Cardiac muscle cell (in vitro differentiated cells and primary cell): ENCODE measurements around the gene KLF3. TPM values are rescaled to one million over a fixed set of nuclear protein-coding genes. Genes with fewer than 3 reads are reported as not detected.

ENCODE experiments used
- DNase-seq, 2 donors: peaks; one replicate each; pipeline versions ENCODE4 v3.0.0 to v3.0.0-alpha.2; 2010 to 2017; ENCODE audit warnings: low read depth in 1 of 2, low spot score in 1 of 2
- H3K27ac ChIP-seq: fragments of 200-600 bp; sonication (generic); 2 replicates; pipeline ENCODE4 v1.5.1; 2016
- H3K27me3 ChIP-seq: fragments of 200-600 bp; sonication (generic); 2 replicates; pipeline ENCODE4 v1.6.0; 2016; ENCODE audit warnings: control low read depth
- H3K36me3 ChIP-seq: fragments of 200-600 bp; sonication (generic); 2 replicates; pipeline ENCODE4 v1.5.1; 2016; ENCODE audit warnings: control low read depth
- H3K4me1 ChIP-seq: fragments of 200-600 bp; sonication (generic); 2 replicates; pipeline ENCODE4 v1.8.1; 2017; ENCODE audit warnings: low read depth, mild to moderate bottlenecking, mixed run types
- H3K4me3 ChIP-seq: fragments of 200-600 bp; sonication (generic); 2 replicates; pipeline ENCODE4 v1.5.1; 2016; ENCODE audit warnings: mild to moderate bottlenecking
- H3K9me3 ChIP-seq: fragments of 200-600 bp; sonication (generic); 2 replicates; pipeline ENCODE4 v1.5.1; 2017; ENCODE audit warnings: low read depth, mild to moderate bottlenecking, control low read depth
- CTCF ChIP-seq: IDR thresholded peaks from 2 replicates; pipeline ENCODE4 v1.5.1; 2012; ENCODE audit warnings: low read depth, mild to moderate bottlenecking, low read length
- polyA plus RNA-seq: library from polyadenylated mRNA; unstranded; fragments of >200 nt; fragmentation: Nextera tagmentation; extraction: Ambion mirVana; gene quantifications from 2 replicates; pipeline ENCODE4 v1.2.1, GENCODE V29; 2016
- total RNA-seq: library from RNA; depleted of rRNA; stranded (reverse); fragments of >200 nt; gene quantifications from 2 replicates; pipeline ENCODE4 v1.2.3, GENCODE V29; 2016

Gene KLF3
- total and polyA plus RNA-seq, 2 experiments from 2014 or later = 11.5 to 14.9 TPM

GRCh38 chr4:38716256-38716655, 52.3 kb downstream of the KLF3 start:
- DNase-seq = no peak
- no peaks in the 10 kb centered on the region for H3K9me3 ChIP-seq
- no peak overlapping the region for H3K4me3 ChIP-seq
- no peak overlapping the region for H3K27ac ChIP-seq
- no peaks in the 10 kb centered on the region for H3K27me3 ChIP-seq
- H3K4me1 ChIP-seq = no peaks in the 10 kb centered on the region
- no peaks in the 10 kb centered on the region for H3K36me3 ChIP-seq
- no peak for TF ChIP-seq CTCF

- no peaks in the 10 kb centered on the region for H3K27me3 ChIP-seq
- DNase-seq = peak in 1 of 2 donors; percentile 24
- H3K4me1 ChIP-seq = no peaks in the 10 kb centered on the region
- TF ChIP-seq CTCF = no peak
- no peaks in the 10 kb centered on the region for H3K36me3 ChIP-seq
- H3K9me3 ChIP-seq = no peaks in the 10 kb centered on the region
- no peak overlapping the region for H3K27ac ChIP-seq
- no peak overlapping the region for H3K4me3 ChIP-seq
These were observed 53.6 kb downstream of the KLF3 start for GRCh38 chr4:38717604-38718003.

- no peak for DNase-seq
- Histone ChIP-seq H3K9me3 (no peaks in the 10 kb centered on the region), H3K36me3 (no peaks in the 10 kb centered on the region), H3K27ac (no peak overlapping the region), H3K27me3 (no peaks in the 10 kb centered on the region), H3K4me3 (no peak overlapping the region), H3K4me1 (peaks cover 8% of the 10 kb centered on the region)
- TF ChIP-seq CTCF = no peak
These were observed 59.1 kb downstream of the KLF3 start for GRCh38 chr4:38723114-38723513.

GRCh38 chr4:38723726-38724474, 59.9 kb downstream of the KLF3 start:
- peak in 1 of 2 donors; percentile 52 for DNase-seq
- no peak overlapping the region for H3K27ac ChIP-seq
- peaks cover 8% of the 10 kb centered on the region for H3K4me1 ChIP-seq
- TF ChIP-seq CTCF = no peak
- no peaks in the 10 kb centered on the region for H3K9me3 ChIP-seq
- no peaks in the 10 kb centered on the region for H3K27me3 ChIP-seq
- H3K4me3 ChIP-seq = no peak overlapping the region
- no peaks in the 10 kb centered on the region for H3K36me3 ChIP-seq

GRCh38 chr4:38724475-38724808, 60.4 kb downstream of the KLF3 start:
- no peak for TF ChIP-seq CTCF
- Histone ChIP-seq H3K27me3 (no peaks in the 10 kb centered on the region), H3K4me1 (peaks cover 8% of the 10 kb centered on the region), H3K4me3 (no peak overlapping the region), H3K27ac (no peak overlapping the region), H3K9me3 (no peaks in the 10 kb centered on the region), H3K36me3 (no peaks in the 10 kb centered on the region)
- DNase-seq = no peak
